ENCODE measurements around the gene SLC26A8. TPM values are rescaled to one million over a fixed set of nuclear protein-coding genes. Genes with fewer than 3 reads are reported as not detected.
"Not testable (repeated sequence)": the region's sequence is repeated elsewhere in the genome, so short reads cannot be mapped to it uniquely, and the experiment has no call there.

Gene SLC26A8
- total RNA-seq, 1 donor from 2014 or later, result not detected

- Histone ChIP-seq H3K36me3 (ENCODE audit: control insufficient read depth, insufficient read depth, low read length) (peaks cover under 1% of the 10 kb centered on the region), H3K27me3 (ENCODE audit: control insufficient read depth, insufficient read depth, low read length) (no peaks in the 10 kb centered on the region), H3K4me3 (ENCODE audit: low read depth, low read length) (peak overlapping the region; percentile 78)
- no peak for TF ChIP-seq CTCF (IDR thresholded peaks at IDR 0.05; ENCODE audit: insufficient read depth, low read length, severe bottlenecking)
- FAIRE-seq, result no peak
- peak; percentile 89 for DNase-seq (ENCODE audit: low read depth)
Measured at GRCh38 chr6:35919085-35919826, 105.2 kb downstream of the SLC26A8 start.

DNA sequence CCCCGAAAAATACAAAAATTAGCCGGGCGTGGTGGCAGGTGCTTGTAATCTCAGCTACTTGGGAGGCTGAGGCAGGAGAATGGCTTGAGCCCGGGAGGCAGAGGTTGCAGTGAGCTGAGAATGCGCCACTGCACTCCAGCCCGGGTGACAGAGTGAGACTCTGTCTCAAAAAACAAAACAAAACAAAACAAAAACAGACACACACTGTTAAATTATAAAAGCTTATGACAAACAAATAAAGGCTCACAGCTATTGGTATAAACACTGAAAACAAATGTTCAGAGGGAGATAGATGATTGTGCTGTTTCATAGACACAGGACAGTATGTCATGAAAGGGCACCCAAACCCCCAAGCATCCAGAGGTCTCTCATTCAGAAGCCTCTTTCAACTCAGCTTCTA lies 107.5 kb downstream of the SLC26A8 start:
- DNase-seq (ENCODE audit: low read depth); H3K4me3 ChIP-seq (ENCODE audit: low read depth, low read length); H3K36me3 ChIP-seq (ENCODE audit: control insufficient read depth, insufficient read depth, low read length); FAIRE-seq; H3K27me3 ChIP-seq (ENCODE audit: control insufficient read depth, insufficient read depth, low read length): not testable (repeated sequence)

DNA sequence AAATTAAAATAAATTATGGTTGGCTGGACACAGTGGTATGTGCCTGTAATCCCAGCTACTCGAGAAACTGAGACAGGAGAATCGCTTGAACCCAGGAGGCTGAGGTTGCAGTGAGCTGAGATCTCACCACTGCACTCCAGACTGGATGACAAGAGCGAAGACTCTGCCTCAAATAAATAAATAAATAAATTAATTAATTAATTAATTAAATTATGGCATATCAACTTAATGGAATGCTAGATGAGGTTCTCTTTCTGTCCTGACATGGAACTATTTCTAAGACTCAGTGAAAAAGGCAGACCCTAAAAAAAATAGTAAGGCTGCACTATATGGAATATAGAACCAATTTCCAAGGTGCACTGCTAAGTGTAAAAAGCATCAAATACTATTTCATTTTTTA lies 108.4 kb downstream of the SLC26A8 start:
- DNase-seq (ENCODE audit: low read depth), result no peak
- Histone ChIP-seq H3K27me3 (ENCODE audit: control insufficient read depth, insufficient read depth, low read length) (no peaks in the 10 kb centered on the region), H3K36me3 (ENCODE audit: control insufficient read depth, insufficient read depth, low read length) (peaks cover 1% of the 10 kb centered on the region), H3K4me3 (ENCODE audit: low read depth, low read length) (no peak overlapping the region)
- no peak for FAIRE-seq
- TF ChIP-seq CTCF (IDR thresholded peaks at IDR 0.05; ENCODE audit: insufficient read depth, low read length, severe bottlenecking), result no peak

DNA sequence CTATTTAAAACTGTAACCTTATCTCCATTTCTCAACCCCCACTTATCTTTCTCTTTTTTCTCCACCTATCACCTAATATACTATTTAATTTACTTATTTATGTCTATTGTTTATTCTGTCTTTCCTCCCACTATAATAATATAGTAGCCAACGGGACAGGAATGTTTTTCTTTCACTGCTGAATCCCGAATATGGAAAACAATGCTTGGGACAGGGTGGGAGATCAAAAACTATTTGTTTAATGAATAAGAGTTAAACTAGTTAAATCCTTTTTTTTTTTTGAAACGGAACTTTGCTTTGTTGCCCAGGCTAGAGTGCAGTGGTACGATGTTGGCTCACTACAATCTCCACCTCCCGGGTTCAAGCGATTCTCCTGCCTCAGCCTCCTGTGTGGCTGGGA lies 109.9 kb downstream of the SLC26A8 start:
- peaks cover 2% of the 10 kb centered on the region for H3K36me3 ChIP-seq (ENCODE audit: control insufficient read depth, insufficient read depth, low read length)
- TF ChIP-seq CTCF (IDR thresholded peaks at IDR 0.05; ENCODE audit: insufficient read depth, low read length, severe bottlenecking), result no peak
- FAIRE-seq, result no peak
- H3K27me3 ChIP-seq (ENCODE audit: control insufficient read depth, insufficient read depth, low read length), result no peaks in the 10 kb centered on the region
- no peak overlapping the region for H3K4me3 ChIP-seq (ENCODE audit: low read depth, low read length)
- DNase-seq (ENCODE audit: low read depth), result no peak

DNA sequence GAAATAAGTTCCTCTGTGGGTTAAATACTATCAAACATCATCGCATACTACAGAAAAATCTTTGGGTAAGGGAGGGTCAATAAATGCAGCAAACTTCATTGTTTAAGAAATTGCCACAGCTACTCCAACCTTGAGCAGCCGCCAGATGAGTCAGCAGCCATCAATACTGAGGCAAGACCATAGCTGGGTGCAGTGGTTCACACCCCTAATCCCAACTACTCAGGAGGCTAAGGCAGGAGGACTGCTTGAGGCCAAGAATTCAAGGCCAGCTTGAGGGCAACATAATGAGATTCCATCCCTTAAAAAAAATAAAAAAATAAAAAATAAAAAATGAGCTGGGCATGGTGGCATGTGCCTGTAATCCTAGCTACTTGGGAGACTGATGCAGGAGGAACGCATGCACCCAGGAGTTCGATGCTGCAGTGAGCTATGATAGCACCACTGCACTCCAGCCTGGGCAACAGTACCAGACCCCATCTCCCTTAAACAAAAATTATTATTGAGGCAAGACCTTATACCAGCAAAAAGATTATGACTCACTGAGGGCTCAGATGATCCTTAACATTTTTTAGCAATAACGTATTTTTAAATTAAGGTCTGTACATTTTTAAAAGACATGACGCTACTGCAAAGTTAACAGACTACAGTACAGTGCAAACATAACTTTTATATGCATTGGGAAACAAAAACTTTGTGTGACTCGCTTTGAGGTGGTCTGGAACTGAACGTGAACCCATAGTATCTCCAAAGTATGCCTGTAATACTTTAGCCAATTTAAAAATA lies 112.4 kb downstream of the SLC26A8 start:
- DNase-seq (ENCODE audit: low read depth) (no peak), FAIRE-seq (no peak)
- Histone ChIP-seq H3K27me3 (ENCODE audit: control insufficient read depth, insufficient read depth, low read length) (no peaks in the 10 kb centered on the region), H3K36me3 (ENCODE audit: control insufficient read depth, insufficient read depth, low read length) (peaks cover 3% of the 10 kb centered on the region), H3K4me3 (ENCODE audit: low read depth, low read length) (no peak overlapping the region)
- no peak for TF ChIP-seq CTCF (IDR thresholded peaks at IDR 0.05; ENCODE audit: insufficient read depth, low read length, severe bottlenecking)

- H3K36me3 ChIP-seq (ENCODE audit: control insufficient read depth, insufficient read depth, low read length), result not testable (repeated sequence)
Measured at GRCh38 chr6:35909571-35909970, 114.9 kb downstream of the SLC26A8 start.

DNA sequence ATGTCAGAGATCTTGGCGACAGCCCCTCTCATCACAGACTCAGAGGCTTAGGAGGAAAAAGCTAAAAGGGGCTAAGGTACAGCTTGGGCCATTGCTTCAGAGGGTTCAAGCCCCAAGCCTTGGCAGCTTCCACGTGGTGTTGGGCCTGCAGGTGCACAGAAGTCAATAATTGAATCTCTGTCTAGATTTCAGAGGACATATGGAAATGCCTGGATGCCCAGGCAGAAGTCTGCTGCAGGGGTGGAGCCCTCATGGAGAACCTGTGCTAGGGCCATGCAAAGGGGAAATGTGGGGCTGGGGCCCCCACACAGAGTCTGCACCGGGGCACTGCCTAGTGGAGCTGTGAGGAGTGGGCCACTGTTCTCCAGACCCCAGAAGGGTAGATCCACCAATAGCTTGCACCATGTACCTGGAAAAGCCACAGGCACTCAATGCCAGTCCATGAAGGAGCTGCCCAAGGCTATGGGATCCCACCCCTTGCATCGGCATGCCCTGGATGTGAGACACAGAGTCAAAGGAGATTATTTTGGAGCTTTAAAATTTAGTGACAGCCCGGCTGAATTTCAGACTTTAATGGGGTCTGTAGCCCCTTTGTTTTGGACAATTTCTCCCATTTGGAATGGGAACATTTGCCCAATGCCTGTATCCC lies 115.6 kb downstream of the SLC26A8 start:
- not testable (repeated sequence) for FAIRE-seq; H3K4me3 ChIP-seq (ENCODE audit: low read depth, low read length); H3K36me3 ChIP-seq (ENCODE audit: control insufficient read depth, insufficient read depth, low read length); H3K27me3 ChIP-seq (ENCODE audit: control insufficient read depth, insufficient read depth, low read length); DNase-seq (ENCODE audit: low read depth)

More at GRCh38 chr6:35909571-35909970, 114.9 kb downstream of the SLC26A8 start:
- not testable (repeated sequence) for FAIRE-seq; H3K4me3 ChIP-seq (ENCODE audit: low read depth, low read length); DNase-seq (ENCODE audit: low read depth); H3K27me3 ChIP-seq (ENCODE audit: control insufficient read depth, insufficient read depth, low read length)
